GM12878 (cell line): ENCODE data around the gene SEC14L1. TPM values are rescaled to one million over a fixed set of nuclear protein-coding genes. Genes with fewer than 3 reads are reported as not detected.

ENCODE experiments used
- BHLHE40 ChIP-seq, 2 experiments: fragments of 450-650 bp in 1 of 2; IDR thresholded peaks; 2 replicates each; pipeline ENCODE4 v1.6.1; 2011 to 2017; ENCODE audit warnings: low read depth in 2 of 2, borderline replicate concordance in 1 of 2, improper control_type of control experiment in 1 of 2, low read length in 1 of 2, mild to moderate bottlenecking in 1 of 2
- KAT2A ChIP-seq: conservative IDR thresholded peaks from 2 replicates; pipeline ENCODE4 v1.6.1; 2011; ENCODE audit warnings: low read depth, low read length; ENCODE audit not compliant: control insufficient read depth
- MEF2A ChIP-seq: IDR thresholded peaks from 2 replicates; pipeline ENCODE4 v1.6.1; 2011; ENCODE audit warnings: low read depth, mild to moderate bottlenecking, low read length, moderate library complexity; ENCODE audit not compliant: insufficient read depth
- NFYA ChIP-seq: IDR thresholded peaks from 2 replicates; pipeline ENCODE4 v1.6.1; 2011; ENCODE audit warnings: low read depth, mild to moderate bottlenecking, low read length, improper control_type of control experiment, borderline replicate concordance
- NR2C1 ChIP-seq: fragments of 450-650 bp; IDR thresholded peaks from 2 replicates; pipeline ENCODE4 v1.6.1; 2017; ENCODE audit warnings: antibody characterized with exemption, mild to moderate bottlenecking, moderate library complexity
- SIX5 ChIP-seq: IDR thresholded peaks from 2 replicates; pipeline ENCODE4 v1.6.1; 2011; ENCODE audit warnings: mild to moderate bottlenecking, low read depth, low read length, moderate library complexity; ENCODE audit not compliant: severe bottlenecking
- SMAD1 ChIP-seq: fragments of 450-650 bp; IDR thresholded peaks from 2 replicates; pipeline ENCODE4 v1.6.1; 2018; ENCODE audit warnings: mild to moderate bottlenecking, low read depth; ENCODE audit not compliant: partially characterized antibody
- SMC3 ChIP-seq: IDR thresholded peaks from 2 replicates; pipeline ENCODE4 v1.6.1; 2011; ENCODE audit warnings: low read length, improper control_type of control experiment, borderline replicate concordance
- TCF12 ChIP-seq: IDR thresholded peaks from 2 replicates; pipeline ENCODE4 v1.6.1; 2011; ENCODE audit warnings: low read depth, mild to moderate bottlenecking, low read length
- polyA plus RNA-seq, 11 experiments: library from polyadenylated mRNA; depleted of rRNA in 4 of 11; unstranded in 6 of 11; stranded (reverse) in 5 of 11; fragments of >200 nt; fragmentation: Nextera tagmentation in 4 of 11; fragmentation: Illumina TruSeq in 1 of 11; extraction: Ambion mirVana in 4 of 11; extraction: Trizol in 1 of 11; gene quantifications; 1 replicate in 1 of 11; 2 replicates in 10 of 11; pipeline versions ENCODE4 v1.2.1 to v1.2.3, GENCODE V29; 2011 to 2016; ENCODE audit warnings: inconsistent platforms in 2 of 11, missing spikeins in 2 of 11, low read depth in 1 of 11
- total RNA-seq, 4 experiments: library from RNA; depleted of rRNA in 3 of 4; stranded (reverse); fragments of >200 nt in 3 of 4; fragmentation: Illumina TruSeq in 1 of 4; extraction: Trizol in 1 of 4; gene quantifications; 2 replicates each; pipeline versions ENCODE4 v1.2.1 to v1.2.3, GENCODE V29; 2013 to 2021
- TF ChIP-seq, protein P1 (sequence below): IDR thresholded peaks from 2 replicates; pipeline ENCODE4 v1.6.1; 2012; ENCODE audit warnings: mild to moderate bottlenecking, low read depth, low read length
- TF ChIP-seq, protein P2 (sequence below): fragments of 450-650 bp; conservative IDR thresholded peaks from 2 replicates; pipeline ENCODE4 v1.6.1; 2017; ENCODE audit warnings: mild to moderate bottlenecking, moderate library complexity
- TF ChIP-seq, protein P3 (sequence below): IDR thresholded peaks from 2 replicates; pipeline ENCODE4 v1.6.1; 2011; ENCODE audit warnings: low read depth, low read length, improper control_type of control experiment, borderline replicate concordance
- TF ChIP-seq, protein P4 (sequence below): fragments of 450-650 bp; IDR thresholded peaks from 2 replicates; pipeline ENCODE4 v1.6.1; 2018; ENCODE audit warnings: mild to moderate bottlenecking, low read depth, moderate library complexity; ENCODE audit not compliant: partially characterized antibody

The SEC14L1 gene
- total and polyA plus RNA-seq, 10 of the 15 experiments (the other 5 are each of a cell fraction or from before 2014, with no cell fraction given), result 6.3 to 66.1 (median 33.5) TPM

DNA sequence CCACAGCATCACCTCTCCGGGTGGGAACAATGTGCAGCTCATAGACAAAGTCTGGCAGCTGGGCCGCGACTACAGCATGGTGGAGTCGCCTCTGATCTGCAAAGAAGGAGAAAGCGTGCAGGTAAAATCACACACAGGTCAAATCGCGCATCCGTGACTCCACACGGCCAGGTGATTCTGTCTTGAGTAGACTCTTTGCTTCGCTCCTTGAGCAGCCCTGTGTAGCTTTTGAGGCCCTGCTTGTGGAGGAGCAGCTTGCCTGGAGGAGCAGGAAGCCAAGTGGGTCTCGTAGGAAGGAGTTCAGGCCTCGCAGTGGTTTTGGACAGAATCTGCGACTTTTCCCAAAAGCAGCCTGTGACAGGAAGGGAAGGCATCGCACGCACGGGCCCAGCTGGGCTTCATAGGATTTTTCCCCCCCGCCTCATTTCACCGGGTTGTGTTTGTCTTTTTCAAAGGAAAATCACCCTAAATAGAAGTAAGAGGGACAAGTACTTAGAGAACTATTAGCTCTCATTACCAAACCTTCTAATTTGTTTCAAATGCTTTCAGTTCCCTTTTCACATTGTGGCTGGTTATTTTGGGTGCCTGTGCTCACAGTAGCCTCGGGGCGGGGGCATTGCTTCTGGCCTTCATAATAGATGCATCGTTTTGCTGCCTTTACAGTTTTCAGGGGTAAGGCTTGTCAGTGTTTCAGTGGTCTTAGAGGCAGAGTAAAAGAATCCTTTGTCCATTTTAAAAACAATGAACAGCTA, 71.5 kb downstream of the SEC14L1 start (continued):
- TF ChIP-seq, protein P1, sequence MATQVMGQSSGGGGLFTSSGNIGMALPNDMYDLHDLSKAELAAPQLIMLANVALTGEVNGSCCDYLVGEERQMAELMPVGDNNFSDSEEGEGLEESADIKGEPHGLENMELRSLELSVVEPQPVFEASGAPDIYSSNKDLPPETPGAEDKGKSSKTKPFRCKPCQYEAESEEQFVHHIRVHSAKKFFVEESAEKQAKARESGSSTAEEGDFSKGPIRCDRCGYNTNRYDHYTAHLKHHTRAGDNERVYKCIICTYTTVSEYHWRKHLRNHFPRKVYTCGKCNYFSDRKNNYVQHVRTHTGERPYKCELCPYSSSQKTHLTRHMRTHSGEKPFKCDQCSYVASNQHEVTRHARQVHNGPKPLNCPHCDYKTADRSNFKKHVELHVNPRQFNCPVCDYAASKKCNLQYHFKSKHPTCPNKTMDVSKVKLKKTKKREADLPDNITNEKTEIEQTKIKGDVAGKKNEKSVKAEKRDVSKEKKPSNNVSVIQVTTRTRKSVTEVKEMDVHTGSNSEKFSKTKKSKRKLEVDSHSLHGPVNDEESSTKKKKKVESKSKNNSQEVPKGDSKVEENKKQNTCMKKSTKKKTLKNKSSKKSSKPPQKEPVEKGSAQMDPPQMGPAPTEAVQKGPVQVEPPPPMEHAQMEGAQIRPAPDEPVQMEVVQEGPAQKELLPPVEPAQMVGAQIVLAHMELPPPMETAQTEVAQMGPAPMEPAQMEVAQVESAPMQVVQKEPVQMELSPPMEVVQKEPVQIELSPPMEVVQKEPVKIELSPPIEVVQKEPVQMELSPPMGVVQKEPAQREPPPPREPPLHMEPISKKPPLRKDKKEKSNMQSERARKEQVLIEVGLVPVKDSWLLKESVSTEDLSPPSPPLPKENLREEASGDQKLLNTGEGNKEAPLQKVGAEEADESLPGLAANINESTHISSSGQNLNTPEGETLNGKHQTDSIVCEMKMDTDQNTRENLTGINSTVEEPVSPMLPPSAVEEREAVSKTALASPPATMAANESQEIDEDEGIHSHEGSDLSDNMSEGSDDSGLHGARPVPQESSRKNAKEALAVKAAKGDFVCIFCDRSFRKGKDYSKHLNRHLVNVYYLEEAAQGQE, result no peak
- TF ChIP-seq SMC3 (peak; percentile 3; the same call in 1 of the 2 replicates), TCF12 (no peak), SIX5 (no peak), NFYA (no peak), NR2C1 (no peak), SMAD1 (no peak), MEF2A (peak; percentile 99), BHLHE40 (IDR thresholded peaks at IDR 0.05; ENCODE audit: borderline replicate concordance in 1 of 2, low read depth in 2 of 2, low read length in 1 of 2) (peak; percentile 42 to 65; a peak in 2 of 4 replicates), KAT2A (no peak)
- TF ChIP-seq, protein P2, sequence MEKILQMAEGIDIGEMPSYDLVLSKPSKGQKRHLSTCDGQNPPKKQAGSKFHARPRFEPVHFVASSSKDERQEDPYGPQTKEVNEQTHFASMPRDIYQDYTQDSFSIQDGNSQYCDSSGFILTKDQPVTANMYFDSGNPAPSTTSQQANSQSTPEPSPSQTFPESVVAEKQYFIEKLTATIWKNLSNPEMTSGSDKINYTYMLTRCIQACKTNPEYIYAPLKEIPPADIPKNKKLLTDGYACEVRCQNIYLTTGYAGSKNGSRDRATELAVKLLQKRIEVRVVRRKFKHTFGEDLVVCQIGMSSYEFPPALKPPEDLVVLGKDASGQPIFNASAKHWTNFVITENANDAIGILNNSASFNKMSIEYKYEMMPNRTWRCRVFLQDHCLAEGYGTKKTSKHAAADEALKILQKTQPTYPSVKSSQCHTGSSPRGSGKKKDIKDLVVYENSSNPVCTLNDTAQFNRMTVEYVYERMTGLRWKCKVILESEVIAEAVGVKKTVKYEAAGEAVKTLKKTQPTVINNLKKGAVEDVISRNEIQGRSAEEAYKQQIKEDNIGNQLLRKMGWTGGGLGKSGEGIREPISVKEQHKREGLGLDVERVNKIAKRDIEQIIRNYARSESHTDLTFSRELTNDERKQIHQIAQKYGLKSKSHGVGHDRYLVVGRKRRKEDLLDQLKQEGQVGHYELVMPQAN, result peak; percentile 24; the same call in 1 of the 2 replicates
- TF ChIP-seq, protein P3, sequence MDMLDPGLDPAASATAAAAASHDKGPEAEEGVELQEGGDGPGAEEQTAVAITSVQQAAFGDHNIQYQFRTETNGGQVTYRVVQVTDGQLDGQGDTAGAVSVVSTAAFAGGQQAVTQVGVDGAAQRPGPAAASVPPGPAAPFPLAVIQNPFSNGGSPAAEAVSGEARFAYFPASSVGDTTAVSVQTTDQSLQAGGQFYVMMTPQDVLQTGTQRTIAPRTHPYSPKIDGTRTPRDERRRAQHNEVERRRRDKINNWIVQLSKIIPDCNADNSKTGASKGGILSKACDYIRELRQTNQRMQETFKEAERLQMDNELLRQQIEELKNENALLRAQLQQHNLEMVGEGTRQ, result no peak
- TF ChIP-seq, protein P4, sequence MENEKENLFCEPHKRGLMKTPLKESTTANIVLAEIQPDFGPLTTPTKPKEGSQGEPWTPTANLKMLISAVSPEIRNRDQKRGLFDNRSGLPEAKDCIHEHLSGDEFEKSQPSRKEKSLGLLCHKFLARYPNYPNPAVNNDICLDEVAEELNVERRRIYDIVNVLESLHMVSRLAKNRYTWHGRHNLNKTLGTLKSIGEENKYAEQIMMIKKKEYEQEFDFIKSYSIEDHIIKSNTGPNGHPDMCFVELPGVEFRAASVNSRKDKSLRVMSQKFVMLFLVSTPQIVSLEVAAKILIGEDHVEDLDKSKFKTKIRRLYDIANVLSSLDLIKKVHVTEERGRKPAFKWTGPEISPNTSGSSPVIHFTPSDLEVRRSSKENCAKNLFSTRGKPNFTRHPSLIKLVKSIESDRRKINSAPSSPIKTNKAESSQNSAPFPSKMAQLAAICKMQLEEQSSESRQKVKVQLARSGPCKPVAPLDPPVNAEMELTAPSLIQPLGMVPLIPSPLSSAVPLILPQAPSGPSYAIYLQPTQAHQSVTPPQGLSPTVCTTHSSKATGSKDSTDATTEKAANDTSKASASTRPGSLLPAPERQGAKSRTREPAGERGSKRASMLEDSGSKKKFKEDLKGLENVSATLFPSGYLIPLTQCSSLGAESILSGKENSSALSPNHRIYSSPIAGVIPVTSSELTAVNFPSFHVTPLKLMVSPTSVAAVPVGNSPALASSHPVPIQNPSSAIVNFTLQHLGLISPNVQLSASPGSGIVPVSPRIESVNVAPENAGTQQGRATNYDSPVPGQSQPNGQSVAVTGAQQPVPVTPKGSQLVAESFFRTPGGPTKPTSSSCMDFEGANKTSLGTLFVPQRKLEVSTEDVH, result no peak
